Breast epithelium (tissue), 4 donors: ENCODE data around the gene POMT1. TPM values are rescaled to one million over a fixed set of nuclear protein-coding genes. Genes with fewer than 3 reads are reported as not detected.

Source experiments
- DNase-seq, 2 donors: peaks; one replicate each; pipeline ENCODE4 v3.0.0-alpha.2; 2019; ENCODE audit warnings: low spot score in 2 of 2
- H3K27ac ChIP-seq, 2 donors: fragments of 200-600 bp; sonication (generic) in 1 of 2; one replicate each; pipeline ENCODE4 v1.5.1; 2016 to 2019; ENCODE audit warnings: mild to moderate bottlenecking in 1 of 2
- H3K27me3 ChIP-seq, 2 donors: fragments of 200-600 bp; sonication (generic) in 1 of 2; one replicate each; pipeline versions ENCODE4 v1.5.1 to v1.6.0; 2017 to 2019; ENCODE audit warnings: control low read depth in 1 of 2, mild to moderate bottlenecking in 1 of 2
- H3K36me3 ChIP-seq: fragments of 200-600 bp; one replicate; pipeline ENCODE4 v1.5.1; 2019
- H3K4me1 ChIP-seq, 2 donors: fragments of 200-600 bp; sonication (generic); one replicate each; pipeline ENCODE4 v1.5.1; 2016 to 2019; ENCODE audit warnings: control low read depth in 1 of 2
- H3K4me3 ChIP-seq, 3 donors: fragments of 200-600 bp; sonication (generic); 1 replicate in 2 of 3; 2 replicates in 1 of 3; pipeline ENCODE4 v1.5.1; 2016 to 2019; ENCODE audit warnings: mild to moderate bottlenecking in 3 of 3, moderate library complexity in 2 of 3
- H3K9me3 ChIP-seq, 2 donors: fragments of 200-600 bp; sonication (generic) in 1 of 2; one replicate each; pipeline ENCODE4 v1.5.1; 2016 to 2019; ENCODE audit warnings: control low read depth in 1 of 2
- POLR2A ChIP-seq: fragments of 450-650 bp; IDR thresholded peaks from one replicate; pipeline ENCODE4 v1.6.1; 2016; ENCODE audit warnings: antibody characterized with exemption, mild to moderate bottlenecking, moderate library complexity
- POLR2AphosphoS5 ChIP-seq, 3 donors: sonication (generic); formaldehyde crosslinking; IDR thresholded peaks; one replicate each; pipeline ENCODE4 v1.6.1; 2017; ENCODE audit warnings: antibody characterized with exemption in 3 of 3
- intact Hi-C: fragments of 100-400 bp; cut with DNase I; formaldehyde crosslinking; loops from one replicate; pipeline ENCODE4 v1.15.1; 2023; ENCODE audit warnings: low total_unique reads
- total RNA-seq, 3 donors: library from RNA; depleted of rRNA; stranded (reverse); fragments of >200 nt; gene quantifications; one replicate each; pipeline ENCODE4 v1.1.0, GENCODE V29; 2016
- TF ChIP-seq, protein P1 (sequence below), 3 donors: fragments of 450-650 bp; IDR thresholded peaks; one replicate each; pipeline ENCODE4 v1.5.1; 2016 to 2017; ENCODE audit warnings: antibody characterized with exemption in 3 of 3, mild to moderate bottlenecking in 3 of 3, moderate library complexity in 3 of 3

The POMT1 gene
- total RNA-seq, 3 donors from 2014 or later, result 26.5 to 45.7 (median 26.6) TPM

DNA sequence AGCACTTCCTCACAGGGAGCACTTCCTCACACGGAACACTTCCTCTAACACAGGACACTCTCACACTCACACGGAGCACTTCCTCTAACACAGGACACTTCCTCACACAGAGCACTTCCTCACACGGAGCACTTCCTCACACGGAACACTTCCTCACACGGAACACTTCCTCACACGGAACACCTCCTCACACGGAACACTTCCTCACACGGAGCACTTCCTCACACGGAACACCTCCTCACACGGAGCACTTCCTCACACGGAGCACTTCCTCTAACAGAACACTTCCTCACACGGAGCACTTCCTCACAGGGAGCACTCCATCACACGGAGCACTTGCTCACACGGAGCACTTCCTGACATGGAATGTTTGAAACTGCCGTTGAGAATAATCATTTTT, 13.4 kb downstream of the POMT1 start:
- Histone ChIP-seq H3K9me3 (no peaks in the 10 kb centered on the region), H3K36me3 (peaks cover 14% of the 10 kb centered on the region), H3K27me3 (no peaks in the 10 kb centered on the region), H3K4me1 (no peaks in the 10 kb centered on the region), H3K4me3 (no peak overlapping the region), H3K27ac (no peak overlapping the region)
- intact Hi-C loops, result no loop called here
- DNase-seq, result no peak
- TF ChIP-seq, protein P1, sequence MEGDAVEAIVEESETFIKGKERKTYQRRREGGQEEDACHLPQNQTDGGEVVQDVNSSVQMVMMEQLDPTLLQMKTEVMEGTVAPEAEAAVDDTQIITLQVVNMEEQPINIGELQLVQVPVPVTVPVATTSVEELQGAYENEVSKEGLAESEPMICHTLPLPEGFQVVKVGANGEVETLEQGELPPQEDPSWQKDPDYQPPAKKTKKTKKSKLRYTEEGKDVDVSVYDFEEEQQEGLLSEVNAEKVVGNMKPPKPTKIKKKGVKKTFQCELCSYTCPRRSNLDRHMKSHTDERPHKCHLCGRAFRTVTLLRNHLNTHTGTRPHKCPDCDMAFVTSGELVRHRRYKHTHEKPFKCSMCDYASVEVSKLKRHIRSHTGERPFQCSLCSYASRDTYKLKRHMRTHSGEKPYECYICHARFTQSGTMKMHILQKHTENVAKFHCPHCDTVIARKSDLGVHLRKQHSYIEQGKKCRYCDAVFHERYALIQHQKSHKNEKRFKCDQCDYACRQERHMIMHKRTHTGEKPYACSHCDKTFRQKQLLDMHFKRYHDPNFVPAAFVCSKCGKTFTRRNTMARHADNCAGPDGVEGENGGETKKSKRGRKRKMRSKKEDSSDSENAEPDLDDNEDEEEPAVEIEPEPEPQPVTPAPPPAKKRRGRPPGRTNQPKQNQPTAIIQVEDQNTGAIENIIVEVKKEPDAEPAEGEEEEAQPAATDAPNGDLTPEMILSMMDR (IDR thresholded peaks at IDR 0.05), result no peak
- TF ChIP-seq POLR2AphosphoS5 (IDR thresholded peaks at IDR 0.05), result no peak
- no peak for TF ChIP-seq POLR2A

DNA sequence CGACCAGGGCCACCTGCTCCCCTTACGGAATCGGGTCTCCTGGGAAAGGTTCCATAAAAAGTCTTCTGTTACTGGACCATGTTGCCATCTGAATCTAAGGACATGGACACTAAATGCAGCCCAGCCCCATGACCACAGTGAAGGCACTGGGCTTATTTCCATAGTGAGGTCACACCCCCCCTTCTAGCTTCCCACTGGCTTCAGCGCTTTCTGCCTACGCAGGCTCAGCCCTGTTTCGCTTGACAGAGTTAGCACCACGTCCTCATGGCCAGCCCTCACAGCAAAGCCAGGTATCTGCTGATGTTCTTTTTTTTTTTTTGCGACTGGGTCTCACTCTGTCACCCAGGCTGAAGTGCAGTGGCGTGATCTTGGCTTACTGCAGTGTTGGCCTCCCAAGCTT, 14.2 kb downstream of the POMT1 start:
- Histone ChIP-seq H3K4me1 (no peaks in the 10 kb centered on the region), H3K27me3 (no peaks in the 10 kb centered on the region), H3K36me3 (peaks cover 14% of the 10 kb centered on the region), H3K9me3 (no peaks in the 10 kb centered on the region), H3K4me3 (no peak overlapping the region), H3K27ac (no peak overlapping the region)
- intact Hi-C loops, result no loop called here
- no peak for TF ChIP-seq POLR2AphosphoS5 (IDR thresholded peaks at IDR 0.05)
- no peak for TF ChIP-seq POLR2A
- TF ChIP-seq, protein P1 (IDR thresholded peaks at IDR 0.05), result no peak
- DNase-seq, result no peak

DNA sequence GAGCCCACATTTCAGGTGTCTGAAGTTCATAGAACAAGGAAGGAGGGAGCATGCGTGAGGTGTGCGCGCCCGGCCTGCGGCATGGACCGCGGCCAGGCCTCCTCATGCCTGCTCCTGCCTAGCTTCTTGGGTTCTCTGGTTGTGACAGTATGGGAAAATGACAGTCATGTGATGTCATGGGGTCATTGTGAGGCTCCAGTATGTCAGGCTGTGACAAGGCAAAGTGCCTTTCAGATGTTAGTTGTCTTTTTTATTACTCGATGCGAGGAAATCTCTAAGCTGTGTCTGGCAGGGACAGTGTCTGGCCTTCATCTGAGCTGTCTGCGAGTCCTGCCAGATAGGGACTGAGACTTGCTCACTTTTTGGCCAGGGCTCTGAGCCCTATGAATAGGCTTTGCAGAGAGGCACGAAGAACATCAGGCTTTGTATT, 15.1 kb downstream of the POMT1 start:
- Histone ChIP-seq H3K27ac (no peak overlapping the region), H3K9me3 (no peaks in the 10 kb centered on the region), H3K27me3 (no peaks in the 10 kb centered on the region), H3K4me1 (no peaks in the 10 kb centered on the region), H3K36me3 (peaks cover 14% of the 10 kb centered on the region), H3K4me3 (no peak overlapping the region)
- no peak for DNase-seq
- TF ChIP-seq, protein P1 (IDR thresholded peaks at IDR 0.05), result no peak
- TF ChIP-seq POLR2A (no peak), POLR2AphosphoS5 (IDR thresholded peaks at IDR 0.05) (no peak)
- intact Hi-C loops, result no loop called here

DNA sequence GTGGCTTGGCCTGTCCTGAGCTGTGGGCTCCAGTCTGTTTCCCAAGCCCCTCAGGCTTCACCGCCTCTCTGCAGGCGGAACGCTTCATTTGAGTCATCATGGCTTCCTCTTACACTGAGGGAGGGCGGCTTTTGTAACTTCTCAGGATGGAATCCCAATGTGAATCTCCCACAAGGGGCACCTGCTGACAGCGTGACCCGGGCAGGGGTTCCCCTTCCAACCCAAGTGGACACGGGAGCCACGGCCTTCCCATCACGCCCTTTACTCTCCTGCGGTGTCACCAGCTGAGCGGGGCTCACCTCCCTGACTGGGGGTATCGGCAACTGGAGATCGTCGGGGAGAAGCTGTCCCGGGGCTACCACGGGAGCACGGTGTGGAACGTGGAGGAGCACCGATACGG, 15.8 kb downstream of the POMT1 start:
- Histone ChIP-seq H3K27ac (no peak overlapping the region), H3K4me1 (no peaks in the 10 kb centered on the region), H3K36me3 (peaks cover 14% of the 10 kb centered on the region), H3K9me3 (no peaks in the 10 kb centered on the region), H3K4me3 (no peak overlapping the region), H3K27me3 (no peaks in the 10 kb centered on the region)
- no peak for DNase-seq
- no peak for TF ChIP-seq POLR2A
- TF ChIP-seq, protein P1 (IDR thresholded peaks at IDR 0.05), result no peak
- no peak for TF ChIP-seq POLR2AphosphoS5 (IDR thresholded peaks at IDR 0.05)
- intact Hi-C loops, result no loop called here

DNA sequence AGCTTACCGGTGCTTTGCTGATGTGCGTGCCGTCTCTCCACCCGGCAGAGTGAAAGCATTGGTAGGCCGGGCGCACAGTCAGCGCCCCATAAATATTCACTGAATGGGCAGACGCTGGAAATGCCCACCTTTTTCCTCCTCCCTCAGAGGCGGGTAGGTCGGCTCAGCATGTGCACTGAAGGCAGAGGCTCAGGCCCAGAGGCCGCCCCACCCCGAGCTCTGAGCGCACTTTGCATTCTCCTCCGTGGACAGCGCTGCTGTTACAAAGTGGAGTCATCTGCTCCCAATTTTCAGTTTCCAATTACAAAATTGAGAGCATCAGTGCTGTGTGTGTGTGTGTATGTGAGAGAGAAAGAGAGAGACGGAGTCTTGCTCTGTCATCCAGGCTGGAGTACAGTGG, 17.8 kb downstream of the POMT1 start:
- Histone ChIP-seq H3K4me3 (no peak overlapping the region), H3K27ac (no peak overlapping the region), H3K27me3 (no peaks in the 10 kb centered on the region), H3K4me1 (no peaks in the 10 kb centered on the region), H3K9me3 (no peaks in the 10 kb centered on the region), H3K36me3 (peaks cover 21% of the 10 kb centered on the region)
- TF ChIP-seq, protein P1 (IDR thresholded peaks at IDR 0.05), result no peak
- TF ChIP-seq POLR2A, result no peak
- TF ChIP-seq POLR2AphosphoS5 (IDR thresholded peaks at IDR 0.05), result no peak
- intact Hi-C loops, result no loop called here
- no peak for DNase-seq
